Hypothalamus (tissue), 51 donors: ENCODE results near the gene TPST2.
"Not testable (repeated sequence)": the region's sequence is repeated elsewhere in the genome, so short reads cannot be mapped to it uniquely, and the experiment has no call there.

Experiments used
- DNase-seq, 51 donors: peaks; one replicate each; lab custom pipeline; 2025; lab: John Stamatoyannopoulos, UW

The TPST2 gene

DNA sequence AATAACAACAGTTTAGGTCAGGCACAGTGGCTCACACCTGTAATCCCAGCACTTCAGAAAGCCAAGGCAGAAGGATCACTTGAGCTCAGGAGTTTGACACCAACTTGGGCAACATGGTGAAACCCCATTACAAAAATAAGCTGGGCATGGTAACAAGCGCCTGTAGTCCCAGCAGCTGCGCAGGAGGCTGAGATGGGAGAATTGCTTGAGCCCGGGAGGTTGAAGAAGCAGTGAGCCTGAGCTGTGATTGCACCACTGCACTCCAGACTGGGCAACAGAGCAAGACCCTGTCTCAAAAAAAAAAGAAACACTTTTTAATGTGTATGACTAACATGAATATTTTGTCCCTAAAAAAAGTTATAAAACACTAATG is 53.2 kb downstream of the TPST2 start:
- DNase-seq = no peak

DNA sequence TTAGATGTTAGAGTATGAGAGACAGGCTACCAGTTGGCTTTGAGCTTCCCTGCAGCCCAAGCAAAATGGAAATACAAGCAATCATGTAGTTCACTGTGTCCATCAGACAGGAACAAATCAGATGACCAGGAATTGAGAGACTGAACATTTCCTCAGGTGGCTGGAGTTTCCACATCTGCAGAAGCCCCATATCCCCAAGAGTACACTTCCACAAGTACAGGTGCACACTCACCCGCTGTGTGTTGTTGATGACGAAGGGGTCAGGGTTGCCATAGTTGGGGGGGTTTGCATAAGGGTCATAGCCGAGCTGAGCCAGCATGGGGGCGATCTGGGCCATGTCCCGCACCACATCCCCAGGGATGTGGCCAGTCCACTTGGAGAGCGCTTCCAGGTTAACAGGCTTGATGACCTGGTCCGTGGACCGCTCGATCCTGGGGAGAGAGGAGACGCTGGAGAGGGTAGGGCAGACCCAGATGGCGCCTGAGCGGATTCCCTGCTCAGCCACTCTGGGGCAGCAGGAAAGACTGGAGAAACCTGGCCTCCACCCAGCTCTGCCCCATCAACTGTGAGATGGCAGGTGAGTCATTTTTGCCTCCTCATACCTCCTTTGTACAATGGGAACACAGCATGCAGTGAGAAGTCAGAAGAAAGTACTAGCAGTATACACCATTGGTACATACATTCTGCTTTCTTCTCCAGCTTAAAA is 53.7 kb downstream of the TPST2 start:
- DNase-seq = no peak

DNA sequence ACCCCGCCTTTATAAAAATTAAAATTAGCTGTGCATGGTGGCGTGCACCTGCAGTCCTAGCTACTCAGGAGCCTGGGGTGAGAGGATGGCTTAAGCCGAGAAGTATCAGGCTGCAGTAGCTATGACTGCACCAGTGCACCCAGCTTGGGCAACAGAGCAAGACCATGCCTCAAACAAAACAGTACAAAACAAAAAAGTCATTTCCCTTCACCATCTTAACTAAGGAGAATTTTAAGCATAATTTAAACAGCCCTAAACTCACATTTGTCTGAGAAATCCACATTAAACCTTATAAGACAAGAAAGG is 54.4 kb downstream of the TPST2 start:
- no peak for DNase-seq

DNA sequence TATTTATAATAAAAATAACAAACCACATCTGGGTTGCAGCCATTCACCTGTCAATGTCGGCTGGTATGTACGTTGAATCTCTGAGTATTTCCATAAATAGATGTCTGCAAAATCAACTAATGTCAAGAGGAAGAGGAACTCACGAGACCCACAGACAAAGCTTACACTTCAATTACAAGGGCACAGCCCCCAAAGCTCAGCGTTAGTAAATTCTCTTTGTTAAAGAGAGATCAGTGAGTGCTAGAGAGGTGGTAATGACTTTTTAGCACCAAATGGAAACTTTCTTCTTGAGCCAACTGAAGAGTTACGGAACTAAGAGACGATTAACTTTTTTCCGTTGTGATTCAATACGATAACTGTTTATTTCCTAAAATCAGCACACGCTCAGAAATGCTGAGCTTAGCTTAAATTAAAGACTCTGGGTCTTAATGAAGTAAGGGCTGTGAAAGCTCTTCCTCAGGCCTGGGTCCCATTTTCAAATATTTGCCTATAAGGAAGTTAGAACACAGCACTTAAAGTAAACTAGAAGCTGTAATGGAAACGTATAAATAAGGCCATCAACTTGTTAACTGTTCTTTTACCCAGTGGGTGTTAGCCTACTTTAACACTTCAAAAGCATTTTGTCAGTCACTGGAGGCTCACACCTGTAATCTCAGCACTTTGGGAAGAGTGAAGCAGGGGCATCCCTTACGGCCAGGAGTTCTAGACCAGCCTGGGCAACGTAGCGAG is 54.9 kb downstream of the TPST2 start:
- no peak for DNase-seq

DNA sequence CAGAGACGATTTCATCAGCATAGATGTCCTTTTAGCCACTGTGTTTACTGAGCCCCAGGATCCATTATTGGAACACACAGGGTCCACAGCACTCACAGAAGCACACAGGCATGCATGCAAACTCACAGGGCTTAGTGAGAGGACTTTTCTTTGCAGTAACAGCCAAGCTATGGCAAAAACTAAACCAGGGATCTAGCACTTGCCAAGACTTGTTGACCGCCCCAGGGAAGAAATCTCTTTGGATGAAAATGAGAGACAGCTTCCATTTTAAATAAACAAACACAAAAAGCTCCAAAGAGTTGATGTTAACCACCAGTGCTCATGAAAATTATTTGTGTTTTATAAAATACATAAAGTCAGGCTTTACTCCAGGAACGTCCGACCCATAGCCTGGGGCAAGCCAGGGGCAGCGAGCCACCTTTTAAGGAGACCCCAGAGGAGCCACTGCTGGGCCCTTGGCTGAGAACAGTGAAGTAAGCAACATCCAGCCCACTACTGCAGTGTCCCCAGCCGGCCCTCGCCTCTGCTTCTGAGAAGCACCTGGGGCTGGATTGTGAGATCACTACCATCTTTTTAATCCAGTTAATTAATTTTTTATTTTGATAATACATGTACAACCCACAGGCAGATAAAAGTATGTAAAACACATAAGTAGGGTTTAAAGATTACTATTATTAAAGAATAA is 55.6 kb downstream of the TPST2 start:
- no peak for DNase-seq

DNA sequence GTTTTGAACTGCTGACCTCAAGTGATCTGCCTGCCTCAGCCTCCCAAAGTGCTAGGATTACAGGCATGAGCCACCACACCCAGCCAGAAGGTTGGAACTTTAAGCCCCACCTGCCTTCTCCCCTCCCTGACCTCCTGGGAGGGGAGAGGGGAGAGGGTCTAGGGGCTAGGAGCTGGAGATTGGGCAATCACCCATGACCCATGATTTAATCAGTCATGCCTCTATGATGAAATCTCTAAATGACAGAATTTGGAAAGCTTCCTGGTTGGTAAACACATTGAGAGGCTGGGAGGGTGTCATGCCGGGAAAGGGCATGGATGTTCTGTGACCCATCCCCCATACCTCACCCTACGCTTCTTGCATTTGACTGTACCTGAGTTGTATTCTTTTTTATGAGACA is 60.6 kb downstream of the TPST2 start:
- DNase-seq = no peak

DNA sequence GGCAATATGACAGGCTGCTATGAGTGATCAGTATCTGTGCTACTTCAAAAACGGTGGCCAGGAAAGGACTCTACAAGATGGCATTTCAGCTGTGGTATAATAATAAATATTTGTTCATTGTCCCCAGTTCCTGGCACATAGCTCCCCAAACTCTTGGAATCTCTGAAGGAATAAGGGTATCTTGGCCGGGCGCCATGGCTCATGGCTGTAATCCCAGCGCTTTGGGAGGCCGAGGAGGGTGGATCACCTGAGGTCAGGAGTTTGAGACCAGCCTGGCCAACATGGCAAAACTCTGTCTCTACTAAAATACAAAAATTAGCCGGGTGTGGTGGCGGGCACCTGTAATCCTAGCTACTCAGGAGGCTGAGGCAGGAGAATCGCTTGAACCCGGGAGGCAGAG is 61.4 kb downstream of the TPST2 start:
- not testable (repeated sequence) for DNase-seq

DNA sequence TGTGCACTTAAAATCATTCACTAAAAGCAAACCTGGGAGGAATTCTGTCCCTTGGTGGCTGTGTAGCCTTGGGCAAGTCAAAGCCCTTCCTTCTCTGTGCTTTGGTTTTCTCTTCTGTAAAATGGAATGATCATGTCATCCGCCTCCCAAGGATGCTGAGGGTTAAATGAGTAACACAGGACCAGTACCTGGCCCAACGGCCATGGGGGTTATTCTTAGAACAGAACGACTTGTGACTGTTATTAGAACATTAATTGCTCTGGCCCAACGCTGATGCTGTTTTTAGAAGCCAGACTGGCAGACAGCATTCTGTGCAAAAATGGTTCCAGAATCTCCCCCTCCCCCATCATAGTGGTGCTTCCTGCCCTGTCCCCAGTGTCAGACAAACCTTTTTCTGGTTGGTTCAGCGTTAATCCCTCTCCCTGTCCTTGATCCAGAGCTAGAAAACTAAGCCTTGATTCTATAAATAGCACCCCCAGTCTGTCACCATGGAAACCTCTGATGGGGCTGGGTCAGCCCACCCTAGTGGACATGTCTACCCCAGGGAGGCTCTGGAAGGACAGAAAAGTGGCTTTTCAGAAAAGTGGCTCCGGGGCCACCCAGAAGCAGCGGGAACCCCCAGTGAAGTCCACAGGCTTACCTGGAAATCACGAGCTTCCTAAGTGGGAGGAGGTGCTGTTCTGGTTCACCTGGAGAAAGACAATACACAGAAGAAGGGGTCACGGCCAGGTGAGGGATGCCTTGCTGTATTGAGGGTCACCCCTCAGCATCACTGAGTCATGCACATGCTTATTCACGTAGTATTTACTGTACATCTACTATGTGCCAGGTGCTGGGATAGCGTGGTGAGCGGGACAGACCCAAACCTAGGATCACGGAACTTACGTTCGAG is 62.1 kb downstream of the TPST2 start:
- DNase-seq = no peak

DNA sequence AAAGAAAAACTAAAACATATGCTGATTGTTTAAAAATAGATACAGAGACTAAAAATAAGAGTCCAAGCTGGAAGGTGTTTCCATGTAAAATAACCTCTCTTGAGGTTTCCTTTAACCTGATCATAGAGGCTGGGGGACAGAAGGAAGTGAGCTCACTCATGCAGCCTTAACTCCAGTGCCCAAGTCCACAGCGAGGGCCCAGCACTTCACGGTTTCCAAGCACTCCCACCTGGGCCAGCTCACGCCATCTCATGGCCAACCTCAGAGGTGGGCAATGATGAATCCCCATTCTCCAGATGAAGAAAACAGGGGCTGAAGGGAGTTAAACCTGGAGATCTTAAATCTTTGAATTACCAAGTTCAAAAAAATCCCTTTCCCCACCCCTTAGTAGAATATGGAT is 62.8 kb downstream of the TPST2 start:
- no peak for DNase-seq

DNA sequence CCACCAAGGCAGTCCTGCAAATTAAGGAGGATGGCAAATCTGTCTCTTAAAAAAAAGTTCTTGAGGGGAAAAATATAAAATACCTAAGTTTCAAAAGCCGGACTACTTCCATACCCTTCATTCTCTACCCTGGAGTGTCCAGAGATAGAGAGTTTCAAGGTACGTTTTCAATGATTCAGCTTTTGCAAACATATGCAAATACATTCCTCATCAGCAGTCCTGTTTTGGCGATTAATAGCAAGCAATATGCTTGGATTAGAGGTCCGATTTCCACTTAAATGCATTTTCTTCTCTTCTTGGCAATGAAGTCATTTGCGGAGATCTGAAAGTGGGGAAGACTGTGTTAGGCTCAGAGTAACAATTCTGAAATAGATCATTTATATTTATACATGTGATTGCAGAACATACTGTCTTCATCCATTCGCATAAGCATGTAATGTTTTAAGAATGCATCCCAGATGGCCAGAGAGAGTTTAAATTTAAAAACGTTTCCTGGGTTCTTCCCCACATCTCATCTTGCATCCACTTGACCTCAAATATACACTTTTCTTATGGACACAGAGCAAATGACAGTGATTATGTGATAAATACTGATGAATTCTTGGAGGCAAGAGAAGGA is 63.9 kb downstream of the TPST2 start:
- DNase-seq = no peak

DNA sequence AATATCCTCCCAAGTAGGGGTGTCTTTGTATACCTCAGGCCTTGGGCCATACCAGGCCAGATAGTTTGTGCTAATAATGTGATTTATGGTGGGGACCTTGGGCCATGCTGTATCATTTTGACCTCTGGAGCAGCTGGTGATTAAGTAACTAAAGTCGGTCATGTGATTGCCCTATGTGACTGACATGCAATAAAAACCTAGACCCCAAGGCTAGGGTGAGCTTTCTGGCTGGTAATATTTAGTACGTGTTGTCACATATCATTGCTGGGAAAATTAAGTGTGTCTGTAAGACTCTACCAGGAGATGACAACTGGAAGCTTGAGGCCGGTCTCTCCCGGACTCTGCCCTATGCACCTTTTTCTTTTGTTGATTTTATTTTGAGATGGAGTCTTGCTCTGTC is 65.1 kb downstream of the TPST2 start:
- no peak for DNase-seq

DNA sequence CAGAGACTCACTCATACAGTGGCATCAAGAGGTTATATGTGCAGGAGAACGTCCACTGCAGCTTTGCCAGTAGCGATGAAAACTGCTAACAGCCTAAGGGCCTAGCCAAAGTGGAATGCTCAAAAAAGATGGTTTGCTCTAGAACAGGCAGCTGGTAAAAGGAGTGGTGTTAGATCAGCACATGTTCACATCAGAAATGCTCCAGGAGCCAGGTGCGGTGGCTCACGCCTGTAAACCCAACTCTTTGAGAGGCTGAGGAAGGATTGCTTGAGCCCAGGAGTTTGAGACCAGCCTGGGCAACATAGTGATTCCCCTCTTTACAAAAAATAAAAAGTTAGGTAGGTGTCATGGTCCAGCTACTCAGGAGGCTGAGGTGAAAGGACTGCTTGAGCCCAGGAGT is 67.3 kb downstream of the TPST2 start:
- DNase-seq = no peak

DNA sequence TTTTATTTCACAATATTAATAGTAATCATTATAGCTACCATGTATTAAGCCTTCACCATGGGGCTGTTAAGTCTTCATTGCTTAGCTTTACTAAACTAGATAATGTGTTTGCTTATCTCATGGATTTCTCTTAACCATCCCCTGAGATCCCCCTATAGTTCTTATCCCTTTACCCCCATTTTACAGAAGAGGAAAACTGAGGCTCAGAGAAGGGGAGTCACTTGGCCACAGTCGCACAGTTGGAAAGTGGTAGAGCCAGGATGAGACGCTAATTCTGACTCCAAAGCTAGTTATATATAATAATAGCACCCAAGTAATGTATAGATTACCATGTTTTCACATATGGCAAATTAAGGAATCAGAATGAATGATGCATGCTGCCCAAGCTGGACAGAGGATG is 67.9 kb downstream of the TPST2 start:
- DNase-seq = no peak

DNA sequence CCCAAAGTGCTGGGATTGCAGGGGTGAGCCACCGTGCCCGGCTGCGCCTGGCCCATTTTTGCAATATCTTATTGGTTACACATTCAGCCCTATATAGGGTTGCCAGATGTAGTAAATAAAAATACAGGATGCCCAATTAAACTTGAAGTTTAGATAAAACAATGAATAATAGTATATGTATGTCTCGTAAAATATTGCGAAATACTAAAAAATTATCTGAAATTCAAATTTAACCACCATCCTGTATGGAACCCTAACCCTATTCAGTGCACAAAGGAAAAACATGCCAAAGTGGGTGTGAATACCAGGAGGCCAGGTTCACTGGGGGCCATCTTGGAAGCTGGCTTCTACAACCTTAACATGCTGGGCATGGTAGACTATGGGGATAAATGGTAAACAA is 72.5 kb downstream of the TPST2 start:
- DNase-seq = no peak

DNA sequence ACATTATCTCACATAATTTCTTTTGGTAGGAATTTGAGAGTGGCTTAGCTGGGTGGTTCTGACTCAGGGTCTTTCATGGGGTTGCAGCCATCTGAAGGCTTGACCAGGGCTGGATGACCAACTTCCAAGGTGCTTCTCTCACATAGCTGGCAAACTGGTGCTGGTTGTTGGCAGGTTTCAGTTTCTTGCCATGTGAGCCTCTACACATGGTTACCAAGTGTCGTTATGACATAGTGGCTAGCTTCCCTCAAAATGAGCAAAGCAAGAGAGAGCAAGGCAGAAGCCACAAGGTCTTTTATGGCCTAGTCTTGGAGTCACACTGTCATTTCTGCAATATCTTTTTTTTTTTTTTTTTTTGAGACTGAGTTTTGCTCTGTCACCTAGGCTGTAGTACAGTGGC is 73.4 kb downstream of the TPST2 start:
- no peak for DNase-seq

DNA sequence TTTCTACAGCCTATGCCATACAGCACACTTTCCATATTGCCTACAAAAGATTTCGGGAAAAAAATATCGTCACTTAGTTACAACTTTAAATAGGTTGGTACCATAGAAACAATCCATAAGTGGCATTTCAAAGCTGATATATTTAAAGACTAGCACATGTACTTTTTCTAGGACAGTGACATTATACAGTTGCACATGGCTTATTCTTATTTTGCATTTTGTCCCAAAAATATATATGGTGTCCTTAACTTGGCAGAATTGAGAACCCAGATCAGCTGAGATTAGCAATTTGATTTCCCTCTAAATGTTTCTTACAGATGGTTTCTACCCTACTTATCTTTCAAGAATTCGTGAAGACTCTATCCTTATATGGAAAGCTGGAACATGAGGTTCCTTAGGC is 74.0 kb downstream of the TPST2 start:
- DNase-seq = no peak

DNA sequence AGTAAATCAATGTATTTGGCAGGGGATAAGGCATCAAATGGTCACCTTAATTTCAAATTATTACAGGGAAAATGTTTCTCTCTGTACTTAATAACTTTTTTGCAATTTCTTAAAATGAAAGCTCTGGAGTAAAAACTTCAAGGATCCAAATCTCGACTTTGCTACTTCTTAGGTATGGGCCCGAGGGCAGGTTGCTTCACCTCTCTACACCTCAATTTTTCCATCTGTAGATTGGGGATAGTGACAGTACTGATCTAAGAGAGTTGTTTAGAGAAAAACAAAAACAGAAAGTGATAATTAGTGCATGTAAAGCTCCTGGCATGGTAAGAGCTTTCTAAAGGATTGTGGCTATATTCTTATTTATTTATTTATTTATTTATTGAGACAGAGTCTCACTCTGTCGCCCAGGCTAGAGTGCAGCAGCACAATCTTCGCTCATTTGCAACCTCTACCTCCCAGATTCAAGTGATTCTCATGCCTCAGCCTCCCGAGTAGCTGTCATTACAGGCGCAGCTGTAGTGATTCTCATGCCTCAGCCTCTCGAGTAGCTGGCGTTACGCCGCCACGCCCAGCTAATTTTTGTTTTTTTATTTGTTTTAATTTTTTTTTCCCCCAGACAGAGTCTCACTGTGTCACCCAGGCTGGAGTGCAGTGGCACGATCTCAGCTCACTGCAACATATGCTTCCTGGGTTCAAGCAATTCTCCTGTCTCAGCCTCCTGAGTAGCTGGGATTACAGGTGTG is 75.3 kb downstream of the TPST2 start:
- DNase-seq = no peak

DNA sequence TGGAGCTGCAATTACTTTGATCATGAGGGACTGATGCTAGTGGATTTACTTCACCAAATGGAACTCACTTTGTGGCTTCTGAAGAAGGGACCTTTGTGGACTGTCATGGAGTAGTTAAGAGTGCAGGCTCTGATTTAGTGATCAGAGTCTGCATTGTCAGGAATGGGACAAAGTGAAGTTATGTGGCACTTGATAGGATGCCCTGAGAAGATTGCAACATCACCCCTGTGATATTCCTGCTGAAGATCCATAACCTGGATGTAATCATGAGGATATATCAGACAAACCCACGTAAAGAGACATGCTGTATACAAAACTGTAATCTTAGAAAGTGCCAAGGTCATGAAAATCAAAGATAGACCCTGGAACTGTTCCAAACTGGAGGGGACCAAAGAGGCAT is 76.1 kb downstream of the TPST2 start:
- no peak for DNase-seq

DNA sequence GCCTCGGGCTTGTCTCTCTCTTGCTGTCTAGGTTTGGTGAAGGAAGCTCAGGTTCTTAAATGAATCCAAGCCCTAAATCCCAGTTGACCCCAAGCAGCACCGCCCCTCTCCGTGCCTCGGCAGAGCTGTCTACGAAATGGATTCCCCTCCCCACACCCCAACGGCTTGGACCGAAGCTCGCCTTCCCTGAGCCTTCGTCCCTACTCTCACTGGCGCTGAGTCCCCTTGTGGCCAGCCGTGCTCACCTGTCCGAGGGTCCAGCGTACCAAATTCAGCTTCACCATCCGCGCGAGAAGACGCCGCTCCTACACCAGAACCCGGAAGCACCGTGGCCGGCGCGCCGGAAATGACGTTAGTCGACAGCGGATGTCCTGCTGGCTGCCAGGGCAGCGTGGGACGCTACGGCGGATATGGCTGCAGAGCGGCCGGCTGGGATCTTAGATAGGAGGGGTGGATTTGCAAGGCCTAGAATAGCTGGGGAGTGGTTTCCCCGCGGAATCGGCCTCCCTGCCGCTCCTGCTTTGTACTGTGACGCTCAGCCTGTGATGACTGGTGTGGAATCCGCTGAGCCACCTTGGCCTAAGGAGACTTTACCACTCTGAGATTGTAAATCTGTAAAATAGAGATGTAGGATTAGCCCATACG is 77.7 kb downstream of the TPST2 start, which contains the start of gene TFIP11:
Gene TFIP11, minus strand, starts transcription at position 325 of the 645 bp plus-strand sequence. CDS start 2,201 bp downstream, outside the sequence.
- peak; percentile 54 to 97 (median 91) for DNase-seq
